GM18508 (cell line): ENCODE results near the gene TRANK1.

Experiments
- ATAC-seq: cut with Tn5 transposase; IDR thresholded peaks from one replicate; pipeline ENCODE4 v1.9.1; 2021; ENCODE audit warnings: moderate number of reproducible peaks; ENCODE audit not compliant: insufficient read depth, unreplicated experiment

Gene TRANK1

GRCh38 chr3:36813305-36813704 is 131.5 kb downstream of the TRANK1 start:
- no peak for ATAC-seq

- ATAC-seq, result no peak
Observed at GRCh38 chr3:36812240-36812639, 132.6 kb downstream of the TRANK1 start.

GRCh38 chr3:36811768-36812167 is 133.1 kb downstream of the TRANK1 start:
- no peak for ATAC-seq

- no peak for ATAC-seq
Observed at GRCh38 chr3:36804295-36805055, 140.4 kb downstream of the TRANK1 start.

- ATAC-seq, result no peak
Observed at GRCh38 chr3:36803091-36803791, 141.6 kb downstream of the TRANK1 start.

GRCh38 chr3:36800533-36801116 is 144.2 kb downstream of the TRANK1 start:
- ATAC-seq, result no peak

- no peak for ATAC-seq
Observed at GRCh38 chr3:36796881-36797280, 148.0 kb downstream of the TRANK1 start.

- no peak for ATAC-seq
Observed at GRCh38 chr3:36796161-36796560, 148.7 kb downstream of the TRANK1 start.

GRCh38 chr3:36795622-36796021 is 149.2 kb downstream of the TRANK1 start:
- no peak for ATAC-seq

GRCh38 chr3:36792342-36792741 is 152.5 kb downstream of the TRANK1 start:
- ATAC-seq, result no peak

GRCh38 chr3:36790765-36791164 is 154.1 kb downstream of the TRANK1 start:
- no peak for ATAC-seq

- no peak for ATAC-seq
Observed at GRCh38 chr3:36786921-36787890, 157.6 kb downstream of the TRANK1 start.

- ATAC-seq, result no peak
Observed at GRCh38 chr3:36784138-36784635, 160.7 kb downstream of the TRANK1 start.

GRCh38 chr3:36777424-36778218 is 167.2 kb downstream of the TRANK1 start:
- ATAC-seq, result peak; percentile 72
